NOMO-1 treated with DMSO at 0.1 percent for 48 hours (cell line): ENCODE data around the gene KCNJ3.
"Not testable (repeated sequence)": the region's sequence is repeated elsewhere in the genome, so short reads cannot be mapped to it uniquely, and the experiment has no call there.

Experiments used
- DNase-seq: peaks from one replicate; lab custom pipeline; 2025; ENCODE audit not compliant: unreplicated experiment; lab: John Stamatoyannopoulos, UW

The KCNJ3 gene

GRCh38 chr2:154837035-154837434 is 138.5 kb downstream of the KCNJ3 start:
- DNase-seq, result no peak

DNA sequence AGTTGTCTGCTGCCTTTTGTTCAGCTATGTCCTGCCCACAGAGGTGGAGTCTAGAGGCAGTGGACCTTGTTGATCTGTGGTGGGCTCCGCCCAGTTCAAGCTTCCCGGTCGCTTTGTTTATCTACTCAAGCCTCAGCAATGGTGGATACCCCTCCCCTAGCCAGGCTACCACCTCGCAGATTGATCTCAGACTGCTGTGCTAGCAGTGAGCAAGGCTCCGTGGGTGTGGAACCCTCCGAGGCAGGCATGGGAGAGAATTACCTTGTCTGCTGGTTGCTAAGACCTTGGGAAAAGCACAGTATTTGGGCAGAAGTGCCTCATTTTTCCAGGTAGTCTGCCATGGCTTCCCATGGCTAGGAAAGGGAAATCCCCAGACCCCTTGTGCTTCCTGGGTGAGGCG is 146.0 kb downstream of the KCNJ3 start:
- DNase-seq, result no peak

DNA sequence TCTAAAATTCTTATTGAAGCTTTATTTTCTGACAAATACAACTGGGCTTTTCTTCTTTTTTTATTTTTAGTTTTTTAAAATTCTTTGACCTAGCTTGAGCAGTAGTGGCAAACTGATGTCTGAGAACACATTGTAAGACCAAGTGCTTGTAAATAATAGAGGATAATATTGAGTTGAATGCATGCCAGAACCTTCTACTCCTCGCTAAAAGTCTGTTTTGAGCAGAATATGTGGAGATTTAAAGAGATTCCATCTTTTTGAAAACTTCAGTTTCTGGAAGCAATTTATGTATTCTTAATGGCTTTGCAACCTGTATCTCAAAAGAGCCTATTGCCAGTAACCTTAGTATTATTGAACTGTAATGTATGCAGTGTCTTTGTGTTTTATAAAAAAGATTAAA is 148.3 kb downstream of the KCNJ3 start:
- DNase-seq, result no peak

- no peak for DNase-seq
Measured at GRCh38 chr2:154849482-154849881, 151.0 kb downstream of the KCNJ3 start.

DNA sequence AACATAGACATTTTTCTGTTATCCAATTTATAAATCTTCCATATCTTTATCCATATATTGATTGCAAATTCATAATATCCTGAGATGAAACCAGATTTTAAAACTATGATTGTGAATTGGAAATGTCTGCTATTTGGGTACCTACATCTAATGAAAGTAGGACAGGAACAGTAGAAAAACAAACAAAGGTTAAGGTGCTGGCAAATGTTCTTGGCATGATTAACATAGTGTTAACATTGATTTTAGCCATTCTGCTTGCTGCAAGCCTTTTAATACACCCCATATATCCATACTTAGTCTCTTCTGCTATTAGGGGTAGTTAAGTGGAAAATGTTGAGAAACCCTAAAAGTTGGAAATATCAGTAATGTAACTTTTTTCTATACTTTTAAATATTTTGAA is 152.0 kb downstream of the KCNJ3 start:
- no peak for DNase-seq

- no peak for DNase-seq
Measured at GRCh38 chr2:154855138-154855537, 156.6 kb downstream of the KCNJ3 start.

DNA sequence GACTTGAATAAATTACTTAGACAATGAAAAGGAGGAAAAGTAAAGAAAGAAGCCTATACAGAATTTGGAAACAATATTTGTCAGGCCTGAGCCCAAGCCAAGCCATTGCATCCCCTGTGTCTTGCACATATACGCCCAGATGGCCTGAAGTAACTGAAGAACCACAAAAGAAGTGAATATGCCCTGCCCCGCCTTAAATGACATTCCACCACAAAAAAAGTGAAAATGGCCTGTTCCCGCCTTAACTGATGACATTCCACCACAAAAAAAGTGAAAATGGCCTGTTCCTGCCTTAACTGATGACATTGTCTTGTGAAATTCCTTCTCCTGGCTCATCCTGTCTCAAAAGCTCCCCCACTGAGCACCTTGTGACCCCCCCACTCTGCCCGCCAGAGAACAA is 168.7 kb downstream of the KCNJ3 start:
- not testable (repeated sequence) for DNase-seq

- no peak for DNase-seq
Measured at GRCh38 chr2:154875999-154876398, 177.5 kb downstream of the KCNJ3 start.

- no peak for DNase-seq
Measured at GRCh38 chr2:154882725-154883124, 184.2 kb downstream of the KCNJ3 start.

GRCh38 chr2:154886316-154886715 is 187.8 kb downstream of the KCNJ3 start:
- no peak for DNase-seq

GRCh38 chr2:154898269-154898668 is 199.8 kb downstream of the KCNJ3 start:
- DNase-seq, result no peak

DNA sequence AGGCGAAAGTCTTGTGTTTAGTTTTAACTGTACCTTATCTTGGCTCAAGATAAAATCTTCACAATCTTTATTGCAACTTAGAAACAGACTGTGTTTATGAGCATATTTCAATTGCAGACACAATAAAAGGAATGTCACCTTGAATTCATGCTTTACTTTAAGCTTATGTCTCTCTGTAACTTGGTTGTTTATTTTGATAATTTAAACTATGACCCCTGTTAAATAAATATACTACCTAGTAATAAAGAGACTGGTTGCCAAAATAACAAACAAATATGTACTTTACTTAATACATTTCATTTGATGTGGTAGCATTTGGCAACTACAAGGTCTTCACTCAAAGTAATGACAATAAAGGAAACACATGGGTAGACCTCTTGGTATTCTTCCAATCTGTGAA is 202.6 kb downstream of the KCNJ3 start:
- no peak for DNase-seq
